ENCODE data around the gene DCP2.

GRCh38 chr5:112979723-112980122 is 3.1 kb downstream of the DCP2 start:
- TF ChIP-seq, protein P1, sequence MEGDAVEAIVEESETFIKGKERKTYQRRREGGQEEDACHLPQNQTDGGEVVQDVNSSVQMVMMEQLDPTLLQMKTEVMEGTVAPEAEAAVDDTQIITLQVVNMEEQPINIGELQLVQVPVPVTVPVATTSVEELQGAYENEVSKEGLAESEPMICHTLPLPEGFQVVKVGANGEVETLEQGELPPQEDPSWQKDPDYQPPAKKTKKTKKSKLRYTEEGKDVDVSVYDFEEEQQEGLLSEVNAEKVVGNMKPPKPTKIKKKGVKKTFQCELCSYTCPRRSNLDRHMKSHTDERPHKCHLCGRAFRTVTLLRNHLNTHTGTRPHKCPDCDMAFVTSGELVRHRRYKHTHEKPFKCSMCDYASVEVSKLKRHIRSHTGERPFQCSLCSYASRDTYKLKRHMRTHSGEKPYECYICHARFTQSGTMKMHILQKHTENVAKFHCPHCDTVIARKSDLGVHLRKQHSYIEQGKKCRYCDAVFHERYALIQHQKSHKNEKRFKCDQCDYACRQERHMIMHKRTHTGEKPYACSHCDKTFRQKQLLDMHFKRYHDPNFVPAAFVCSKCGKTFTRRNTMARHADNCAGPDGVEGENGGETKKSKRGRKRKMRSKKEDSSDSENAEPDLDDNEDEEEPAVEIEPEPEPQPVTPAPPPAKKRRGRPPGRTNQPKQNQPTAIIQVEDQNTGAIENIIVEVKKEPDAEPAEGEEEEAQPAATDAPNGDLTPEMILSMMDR (IDR thresholded peaks at IDR 0.05; ENCODE audit: borderline replicate concordance, extremely low read depth, low read length, poor library complexity, severe bottlenecking): no peak
- TF ChIP-seq EZH2 (IDR thresholded peaks at IDR 0.05; ENCODE audit: borderline replicate concordance, low read depth, low read length, severe bottlenecking): no peak

Measured in DND-41 (cell line).